ENCODE results near the gene KRABD2.

Gene KRABD2

DNA sequence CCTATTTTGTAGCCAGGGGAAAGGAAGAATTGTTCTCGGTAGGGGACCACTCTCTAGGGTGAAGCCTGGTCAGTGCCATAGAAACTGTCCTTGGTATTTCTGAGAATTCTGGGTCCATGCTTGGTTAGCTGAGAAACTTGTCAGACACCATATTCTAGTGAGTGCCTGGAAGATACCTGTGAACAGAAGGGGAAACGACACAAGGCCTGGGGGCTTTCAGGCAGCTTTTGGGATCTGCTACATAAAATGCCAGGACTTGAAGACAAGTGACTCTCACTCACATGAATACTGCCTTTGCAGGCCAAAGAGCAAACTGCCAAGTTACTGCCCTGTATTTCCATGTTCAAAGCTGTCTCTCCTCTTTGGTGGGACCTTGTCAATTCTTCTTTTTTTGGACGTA lies 18.6 kb downstream of the KRABD2 start:
- no peak overlapping the region for H3K27ac Mint-ChIP-seq

DNA sequence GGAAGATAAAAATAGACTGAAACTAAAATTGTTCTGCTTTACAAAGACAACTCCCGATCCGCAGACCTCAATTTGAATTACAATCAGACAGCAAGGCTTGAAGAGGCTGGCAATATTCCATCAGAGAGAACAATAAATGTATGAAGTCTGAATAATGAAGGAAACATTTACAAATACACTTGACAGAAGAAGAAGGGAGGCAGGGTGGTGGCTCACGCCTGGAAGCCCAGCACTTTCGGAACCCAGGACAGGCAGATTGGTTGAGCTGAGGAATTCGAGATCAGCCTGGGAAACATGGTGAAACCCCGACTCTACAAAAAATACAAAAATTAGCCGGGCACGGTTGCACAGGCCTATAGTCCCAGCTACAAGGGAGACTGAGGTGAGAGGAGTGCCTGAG lies 22.3 kb downstream of the KRABD2 start:
- H3K27me3 Mint-ChIP-seq (ENCODE audit: insufficient read depth, low read depth): no peaks in the 10 kb centered on the region
- no peak overlapping the region for H3K9ac ChIP-seq
- peaks cover 5% of the 10 kb centered on the region for H3K36me3 Mint-ChIP-seq
- no peak overlapping the region for H3K4me2 ChIP-seq
- H3K4me3 ChIP-seq: no peak overlapping the region
- H3K27me3 ChIP-seq: no peaks in the 10 kb centered on the region
- DNase-seq (ENCODE audit: low spot score): no peak
- no peaks in the 10 kb centered on the region for H4K20me1 ChIP-seq (ENCODE audit: low read depth)
- no peaks in the 10 kb centered on the region for H3K4me1 ChIP-seq
- H3K79me2 ChIP-seq (ENCODE audit: low read depth): no peaks in the 10 kb centered on the region
- no peak overlapping the region for H3K4me3 Mint-ChIP-seq
- no peak overlapping the region for H3K27ac Mint-ChIP-seq
- H3K4me1 Mint-ChIP-seq: peaks cover 4% of the 10 kb centered on the region
- TF ChIP-seq EZH2 (IDR thresholded peaks at IDR 0.05) (no peak), EZH2phosphoT487 (IDR thresholded peaks at IDR 0.05) (no peak)
- TF ChIP-seq, protein P1, sequence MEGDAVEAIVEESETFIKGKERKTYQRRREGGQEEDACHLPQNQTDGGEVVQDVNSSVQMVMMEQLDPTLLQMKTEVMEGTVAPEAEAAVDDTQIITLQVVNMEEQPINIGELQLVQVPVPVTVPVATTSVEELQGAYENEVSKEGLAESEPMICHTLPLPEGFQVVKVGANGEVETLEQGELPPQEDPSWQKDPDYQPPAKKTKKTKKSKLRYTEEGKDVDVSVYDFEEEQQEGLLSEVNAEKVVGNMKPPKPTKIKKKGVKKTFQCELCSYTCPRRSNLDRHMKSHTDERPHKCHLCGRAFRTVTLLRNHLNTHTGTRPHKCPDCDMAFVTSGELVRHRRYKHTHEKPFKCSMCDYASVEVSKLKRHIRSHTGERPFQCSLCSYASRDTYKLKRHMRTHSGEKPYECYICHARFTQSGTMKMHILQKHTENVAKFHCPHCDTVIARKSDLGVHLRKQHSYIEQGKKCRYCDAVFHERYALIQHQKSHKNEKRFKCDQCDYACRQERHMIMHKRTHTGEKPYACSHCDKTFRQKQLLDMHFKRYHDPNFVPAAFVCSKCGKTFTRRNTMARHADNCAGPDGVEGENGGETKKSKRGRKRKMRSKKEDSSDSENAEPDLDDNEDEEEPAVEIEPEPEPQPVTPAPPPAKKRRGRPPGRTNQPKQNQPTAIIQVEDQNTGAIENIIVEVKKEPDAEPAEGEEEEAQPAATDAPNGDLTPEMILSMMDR (IDR thresholded peaks at IDR 0.05): no peak
- H3K27ac ChIP-seq: no peak overlapping the region
- no peaks in the 10 kb centered on the region for H3F3A ChIP-seq (ENCODE audit: low read depth)
- no peaks in the 10 kb centered on the region for H3K9me3 ChIP-seq (ENCODE audit: low read depth)
- H3K36me3 ChIP-seq: no peaks in the 10 kb centered on the region
- H2AFZ ChIP-seq (replicated peaks): no peak overlapping the region
- peaks cover 2% of the 10 kb centered on the region for H3K9me3 Mint-ChIP-seq

More for the DNA sequence above, 18.6 kb downstream of the KRABD2 start:
- peaks cover 9% of the 10 kb centered on the region for H3K4me1 Mint-ChIP-seq
- Histone ChIP-seq H4K20me1 (ENCODE audit: low read depth) (no peaks in the 10 kb centered on the region), H3K9me3 (ENCODE audit: low read depth) (no peaks in the 10 kb centered on the region), H3K79me2 (ENCODE audit: low read depth) (no peaks in the 10 kb centered on the region), H3K36me3 (no peaks in the 10 kb centered on the region), H3K27me3 (no peaks in the 10 kb centered on the region), H3K4me3 (no peak overlapping the region), H2AFZ (replicated peaks) (no peak overlapping the region), H3K9ac (no peak overlapping the region), H3K4me1 (no peaks in the 10 kb centered on the region), H3F3A (ENCODE audit: low read depth) (no peaks in the 10 kb centered on the region), H3K27ac (no peak overlapping the region), H3K4me2 (no peak overlapping the region)
- H3K27me3 Mint-ChIP-seq (ENCODE audit: insufficient read depth, low read depth): no peaks in the 10 kb centered on the region
- no peak overlapping the region for H3K4me3 Mint-ChIP-seq
- H3K9me3 Mint-ChIP-seq: peaks cover 2% of the 10 kb centered on the region
- H3K36me3 Mint-ChIP-seq: peaks cover 6% of the 10 kb centered on the region
- no peak for DNase-seq (ENCODE audit: low spot score)
- no peak for TF ChIP-seq EZH2 (IDR thresholded peaks at IDR 0.05)
- TF ChIP-seq, protein P1 (IDR thresholded peaks at IDR 0.05): no peak
- no peak for TF ChIP-seq EZH2phosphoT487 (IDR thresholded peaks at IDR 0.05)

DNA sequence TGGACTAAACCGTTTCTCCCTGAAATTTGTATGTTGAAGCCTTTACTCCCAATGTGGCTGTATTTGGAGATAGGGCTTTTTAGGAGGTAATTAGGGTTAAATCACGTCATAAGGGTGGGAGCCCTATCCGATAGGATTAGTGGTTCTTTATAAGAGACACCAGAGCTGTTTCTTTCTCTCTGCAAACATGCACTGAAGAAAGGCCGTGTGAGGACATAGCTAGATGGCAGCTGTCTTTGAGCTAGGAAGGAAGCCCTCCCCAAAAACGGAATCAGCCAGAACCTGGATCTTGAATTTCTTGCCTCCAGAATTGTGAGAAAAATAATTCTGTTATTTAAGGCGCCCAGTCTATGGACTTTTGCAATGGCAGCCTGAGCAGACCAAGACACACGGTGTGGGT lies 22.8 kb downstream of the KRABD2 start:
- TF ChIP-seq EZH2phosphoT487 (IDR thresholded peaks at IDR 0.05): no peak
- TF ChIP-seq EZH2 (IDR thresholded peaks at IDR 0.05): no peak
- TF ChIP-seq, protein P1 (IDR thresholded peaks at IDR 0.05): no peak
- no peak overlapping the region for H3K4me2 ChIP-seq
- no peak overlapping the region for H3K27ac ChIP-seq
- Mint-ChIP-seq H3K4me3 (no peak overlapping the region), H3K36me3 (peaks cover 5% of the 10 kb centered on the region), H3K4me1 (peaks cover 4% of the 10 kb centered on the region), H3K27me3 (ENCODE audit: insufficient read depth, low read depth) (no peaks in the 10 kb centered on the region), H3K9me3 (peaks cover 2% of the 10 kb centered on the region), H3K27ac (no peak overlapping the region)
- H3K79me2 ChIP-seq (ENCODE audit: low read depth): no peaks in the 10 kb centered on the region
- no peak overlapping the region for H3K4me3 ChIP-seq
- H4K20me1 ChIP-seq (ENCODE audit: low read depth): no peaks in the 10 kb centered on the region
- no peaks in the 10 kb centered on the region for H3K27me3 ChIP-seq
- no peaks in the 10 kb centered on the region for H3F3A ChIP-seq (ENCODE audit: low read depth)
- no peak for DNase-seq (ENCODE audit: low spot score)
- H3K9ac ChIP-seq: no peak overlapping the region
- no peaks in the 10 kb centered on the region for H3K9me3 ChIP-seq (ENCODE audit: low read depth)
- no peaks in the 10 kb centered on the region for H3K36me3 ChIP-seq
- no peaks in the 10 kb centered on the region for H3K4me1 ChIP-seq
- H2AFZ ChIP-seq (replicated peaks): no peak overlapping the region

Measured in neural progenitor cell (in vitro differentiated cells).